HG03469 (cell line): Measurements from ENCODE around the gene PROB1.
A peak's percentile ranks its signal among the peaks of the same experiment; 100 is the strongest.

ENCODE experiments used
- ATAC-seq: cut with Tn5 transposase; IDR thresholded peaks from one replicate; pipeline ENCODE4 v1.9.1; 2021; ENCODE audit warnings: mild to moderate bottlenecking, moderate library complexity, moderate number of reproducible peaks; ENCODE audit not compliant: unreplicated experiment

The PROB1 gene

DNA sequence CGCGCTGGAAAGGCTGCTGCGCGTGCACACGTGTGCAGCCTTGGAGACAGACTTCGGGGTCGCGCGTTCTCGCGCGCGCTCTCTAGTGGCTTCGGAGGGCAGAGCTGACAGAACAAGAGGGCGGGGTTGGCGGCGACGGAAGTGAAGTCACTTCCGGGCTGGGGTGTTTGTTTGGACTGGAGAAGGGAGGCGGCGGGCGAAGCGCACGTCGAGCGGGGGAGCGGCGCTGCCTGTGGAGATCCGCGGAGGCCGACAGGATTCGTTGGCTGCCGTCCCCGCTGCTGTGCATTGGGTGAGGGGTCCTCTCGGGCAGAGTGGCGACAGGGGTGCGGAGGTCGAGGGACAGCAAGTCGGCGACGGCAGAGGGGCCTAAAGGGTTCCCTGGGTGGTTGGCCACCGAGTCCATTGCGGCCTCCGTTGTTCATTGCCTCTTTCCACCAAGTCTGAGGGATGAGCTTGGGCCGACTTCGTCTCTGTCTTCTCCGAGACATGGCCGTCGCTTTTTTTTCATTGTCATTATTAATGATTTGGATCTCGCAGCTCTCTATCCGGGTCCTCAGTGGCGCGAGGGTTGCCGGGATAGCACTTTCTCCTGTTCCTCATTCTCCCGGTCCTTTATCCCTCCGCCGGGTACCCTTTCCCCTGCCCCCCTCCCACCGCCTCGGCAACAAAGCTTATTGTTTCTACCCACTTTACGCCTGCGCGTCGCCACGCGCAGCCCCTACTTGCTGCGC, 53.0 kb downstream of the PROB1 start, which contains the start of gene PAIP2:
Gene PAIP2, plus strand, starts transcription at position 166 of the 734 bp plus-strand sequence. CDS start 21,931 bp downstream, outside the sequence.
- peak; percentile 58 for ATAC-seq

- ATAC-seq = no peak
These were observed 53.7 kb downstream of the PROB1 start for GRCh38 chr5:139341187-139341688.
